Activated CD8-positive, alpha-beta memory T cell treated with anti-CD3 and anti-CD28 coated beads for 48 hours (primary cell): ENCODE data around the gene DNMT3A.

Experiments used
- DNase-seq, 3 experiments: peaks; one replicate each; pipeline ENCODE4 v3.0.0-alpha.2; 2020; ENCODE audit warnings: low read depth in 2 of 3, low spot score in 2 of 3

DNMT3A gene

GRCh38 chr2:25341753-25342371 lies at the start of gene DNMT3A:
Gene DNMT3A, minus strand, starts transcription at chr2:25341925. Its CDS starts 27,941 bp downstream, at chr2:25313984.
- DNase-seq = peak in 1 of 3 experiments; percentile 29

DNA sequence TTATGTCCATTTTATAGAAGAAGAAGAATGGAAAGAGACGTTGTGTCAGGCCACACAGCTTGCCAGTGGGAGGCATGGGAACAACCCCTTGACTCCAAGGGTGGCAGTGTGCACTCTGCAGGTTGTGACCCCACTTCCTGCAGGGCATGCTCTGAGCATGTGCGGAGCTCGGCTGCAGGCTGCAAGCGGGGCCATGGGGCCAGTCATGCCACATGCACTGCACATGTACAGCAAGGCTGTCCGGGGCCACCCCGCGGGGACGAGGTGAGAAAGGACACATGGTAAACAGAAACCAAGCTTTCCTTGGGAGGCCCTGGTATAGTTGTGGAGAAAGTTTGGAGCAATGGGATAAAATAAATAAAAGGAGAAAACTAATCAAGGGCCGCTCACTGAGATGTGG lies 47.4 kb upstream of the DNMT3A start:
- no peak for DNase-seq

- no peak for DNase-seq
Measured at GRCh38 chr2:25388491-25388890, 46.8 kb upstream of the DNMT3A start.

- DNase-seq = no peak
Measured at GRCh38 chr2:25387876-25388449, 46.2 kb upstream of the DNMT3A start.

DNA sequence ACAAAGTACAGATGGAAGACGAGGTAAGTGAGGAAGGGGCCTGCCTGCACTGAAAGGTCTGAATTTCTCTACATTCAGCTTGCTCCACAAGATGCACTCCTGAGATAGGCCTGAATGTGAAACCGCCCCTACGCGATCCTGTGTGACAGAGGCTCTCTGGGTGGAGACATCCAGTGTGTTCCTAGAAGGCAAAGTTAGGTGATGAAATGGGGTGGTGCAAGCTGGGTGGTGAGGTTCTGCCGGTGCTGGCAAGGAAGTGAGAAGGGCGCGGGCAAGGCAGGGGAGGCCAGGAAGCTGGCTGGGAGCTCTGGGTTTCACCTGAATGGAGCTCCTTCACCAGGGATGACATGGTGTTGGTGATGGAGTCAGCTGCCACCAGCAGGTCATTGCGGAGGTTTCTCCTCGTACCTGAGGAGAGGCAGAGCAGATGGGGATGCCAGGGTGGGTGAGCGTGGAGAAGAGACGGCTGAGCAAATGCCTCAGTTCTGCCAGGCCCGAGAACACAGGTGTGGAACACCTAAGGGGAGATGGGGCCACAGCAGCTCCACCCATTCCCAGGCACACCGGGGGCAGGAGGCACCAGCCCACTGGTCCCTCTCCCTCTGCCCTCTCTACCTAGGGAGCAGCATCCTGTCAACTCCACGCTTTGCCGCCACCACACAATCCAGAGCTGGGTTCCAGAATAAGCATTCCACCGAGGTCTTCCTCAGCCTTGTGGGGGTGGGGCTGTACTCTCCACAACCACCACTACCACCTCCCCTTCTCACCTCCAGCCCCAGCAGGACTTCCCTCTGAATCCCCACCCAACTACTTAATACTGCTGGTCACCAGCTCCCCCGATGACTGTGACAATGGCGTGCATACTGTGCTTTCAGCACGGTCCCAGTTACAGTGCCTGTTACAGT lies 45.5 kb upstream of the DNMT3A start:
- DNase-seq = no peak

GRCh38 chr2:25385910-25386309 lies 44.2 kb upstream of the DNMT3A start:
- DNase-seq = no peak

DNA sequence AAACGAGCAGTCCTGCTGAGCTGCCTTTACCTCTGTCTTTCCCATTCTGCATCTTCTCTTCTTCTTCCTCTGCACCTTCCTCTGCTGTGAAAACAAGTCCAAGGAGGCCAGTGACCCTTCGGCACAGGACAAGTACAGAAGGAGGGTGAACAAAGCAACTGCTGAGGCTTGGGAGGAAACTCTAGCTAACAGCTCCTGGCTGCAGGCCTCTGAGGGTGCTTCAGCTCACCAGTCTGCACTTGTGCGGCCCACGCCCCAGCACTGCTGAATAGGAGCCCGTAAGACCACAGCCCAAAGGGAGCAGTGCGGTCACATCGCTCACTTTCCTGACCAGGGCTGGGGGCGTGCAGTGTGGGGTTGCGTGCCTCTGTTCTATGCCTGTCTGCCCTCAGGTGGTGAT lies 42.1 kb upstream of the DNMT3A start:
- no peak for DNase-seq

- DNase-seq = no peak
Measured at GRCh38 chr2:25381502-25381901, 39.8 kb upstream of the DNMT3A start.

DNA sequence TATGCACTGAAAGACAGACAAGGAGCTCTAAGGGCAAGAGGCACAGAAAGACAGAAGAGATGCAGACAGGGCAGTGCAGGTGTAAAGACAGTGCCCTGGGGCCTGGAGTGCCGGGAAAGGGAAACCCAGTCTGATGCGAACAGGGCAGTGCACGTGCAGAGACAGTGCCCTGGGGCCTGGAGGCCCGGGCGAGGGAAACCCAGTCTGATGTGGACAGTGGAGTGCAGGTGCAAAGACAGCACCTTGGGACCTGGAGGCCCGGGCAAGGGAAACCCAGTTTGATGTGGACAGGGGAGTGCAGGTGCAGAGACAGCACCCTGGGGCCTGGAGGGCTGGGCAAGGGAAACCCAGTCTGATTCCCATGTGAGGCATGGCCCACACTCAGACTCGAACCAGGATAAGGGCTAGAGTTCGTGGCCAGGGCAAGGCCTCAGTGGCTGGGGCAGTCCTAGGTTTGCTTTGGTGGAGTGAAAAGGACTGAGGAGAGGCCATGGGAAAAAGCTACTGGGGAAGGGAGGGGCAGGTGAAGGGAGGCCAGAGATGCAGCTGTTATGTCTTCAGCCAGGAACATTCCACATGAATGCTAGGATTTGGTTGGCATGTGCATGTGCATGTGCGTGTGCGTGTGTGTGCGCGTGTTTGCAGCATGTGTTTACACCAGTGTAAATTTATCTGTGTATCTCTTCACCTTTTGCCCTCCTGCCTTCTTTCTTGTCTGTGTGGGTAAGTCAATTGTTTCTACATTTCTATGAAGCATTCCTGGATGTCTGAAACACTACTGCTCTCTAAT lies 39.1 kb upstream of the DNMT3A start:
- DNase-seq = no peak

DNA sequence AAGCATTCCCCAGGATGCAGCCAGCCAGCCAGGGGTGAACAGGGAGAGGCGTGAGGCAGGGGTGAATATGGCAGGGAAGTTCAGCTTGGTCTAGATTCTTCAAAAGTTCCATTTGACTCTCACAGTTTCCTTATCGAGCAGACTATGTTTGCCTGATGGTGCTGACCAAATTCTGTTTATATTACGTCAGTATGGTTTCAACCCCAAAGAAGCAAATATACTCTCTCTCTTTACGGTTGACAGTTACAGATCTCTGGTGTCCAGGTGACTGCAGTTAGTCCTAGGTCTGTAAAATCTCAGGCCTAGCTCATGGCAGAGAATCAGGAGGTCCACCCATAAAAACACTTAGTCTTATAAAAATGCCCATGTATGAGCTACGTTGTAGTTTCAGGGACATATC lies 38.3 kb upstream of the DNMT3A start:
- DNase-seq = no peak

GRCh38 chr2:25379535-25379934 lies 37.8 kb upstream of the DNMT3A start:
- DNase-seq = no peak

DNA sequence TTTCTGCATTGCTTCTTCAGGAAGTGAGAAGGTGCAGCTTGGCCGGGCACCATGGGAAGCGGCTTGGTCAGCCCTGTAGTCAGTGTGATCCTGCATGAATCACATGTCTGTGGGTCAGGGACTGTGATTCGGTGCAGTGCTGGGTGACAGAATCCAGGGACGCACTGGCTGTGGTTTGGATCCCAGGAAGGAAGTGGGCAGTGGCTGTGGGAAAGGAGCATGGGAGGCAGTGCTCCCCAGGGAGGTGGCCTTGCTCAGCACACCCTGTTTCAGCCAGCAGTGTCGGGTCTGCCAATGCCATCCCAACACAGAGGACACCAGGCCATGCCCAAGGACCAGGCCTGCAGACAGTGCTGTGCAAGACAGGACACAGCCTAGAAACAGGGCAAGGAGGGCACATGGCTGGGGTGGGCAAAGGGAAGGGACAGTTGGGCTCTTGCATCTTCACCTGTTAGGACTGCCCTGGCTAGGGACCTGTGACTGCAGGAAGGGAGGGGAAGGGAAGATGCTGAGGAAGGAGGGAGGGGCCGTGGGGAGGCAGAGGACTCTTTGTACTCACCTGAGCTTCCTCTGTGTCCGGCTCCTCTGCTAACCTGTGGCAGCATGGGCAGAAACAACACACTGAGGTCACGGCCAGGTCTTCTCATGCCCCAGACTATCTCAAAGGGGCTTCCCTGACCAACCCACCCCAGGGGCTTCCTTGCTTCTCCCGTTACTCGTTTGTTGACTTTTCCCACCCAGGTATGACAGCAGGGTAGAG lies 37.2 kb upstream of the DNMT3A start:
- DNase-seq = no peak

DNA sequence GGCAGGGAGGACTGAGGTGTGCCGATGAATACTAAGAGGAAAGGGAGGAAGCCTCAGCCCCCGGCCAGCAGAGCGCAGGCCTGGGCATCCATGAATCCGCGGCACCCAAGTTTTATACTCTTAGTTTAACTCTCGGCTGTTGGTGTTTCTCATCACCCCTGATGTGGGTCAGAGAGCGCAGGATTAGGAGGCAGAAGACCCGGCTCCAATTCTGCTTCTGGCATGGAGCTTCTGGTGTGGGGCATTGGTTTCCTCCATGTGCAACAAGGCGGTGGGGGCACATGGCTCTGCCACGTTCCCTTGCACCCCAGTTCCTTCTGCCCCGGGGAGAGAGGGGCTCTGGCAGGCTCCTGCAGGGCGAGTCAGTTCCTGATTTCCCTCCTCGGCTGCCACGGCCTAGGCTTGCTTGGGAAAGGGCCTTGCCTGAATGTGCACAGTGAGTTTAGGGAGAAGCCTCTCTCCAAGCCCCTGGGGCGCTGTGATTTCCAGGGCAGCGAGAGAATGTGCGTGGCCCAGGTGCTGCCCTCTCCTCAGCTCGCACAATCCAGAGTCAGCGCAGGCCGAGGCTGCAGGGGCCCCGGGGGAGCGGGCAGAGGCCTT lies 36.2 kb upstream of the DNMT3A start:
- DNase-seq = no peak

GRCh38 chr2:25376750-25377621 lies 35.3 kb upstream of the DNMT3A start:
- peak; percentile 82 to 96 (median 90) for DNase-seq

DNA sequence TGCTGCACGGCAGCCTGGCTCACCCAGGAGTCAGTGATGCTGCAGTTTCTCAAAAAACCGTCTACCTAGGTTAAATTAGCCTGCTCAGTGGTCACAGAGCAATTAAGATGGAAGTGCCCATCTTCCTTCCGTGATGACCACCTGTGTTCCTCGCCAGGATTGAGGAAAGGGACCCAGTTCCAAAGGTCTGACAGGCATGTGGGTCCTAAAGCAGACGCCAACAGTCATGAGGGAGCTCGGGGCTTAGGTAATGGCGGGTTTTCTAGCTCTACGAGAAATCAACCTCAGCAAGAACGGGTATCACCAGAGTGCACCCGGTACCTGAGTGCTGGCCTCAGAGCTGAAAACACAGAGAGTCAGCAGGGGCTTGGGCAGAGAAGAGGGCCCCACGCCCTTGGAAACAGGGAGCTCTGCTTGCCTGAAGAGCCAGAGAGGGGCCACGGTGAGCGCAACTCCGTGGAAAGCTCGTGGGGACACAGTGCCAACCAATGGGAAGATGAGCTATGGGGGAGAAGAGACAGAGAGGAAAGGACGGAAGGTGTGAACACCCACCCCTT lies 34.3 kb upstream of the DNMT3A start:
- no peak for DNase-seq

DNA sequence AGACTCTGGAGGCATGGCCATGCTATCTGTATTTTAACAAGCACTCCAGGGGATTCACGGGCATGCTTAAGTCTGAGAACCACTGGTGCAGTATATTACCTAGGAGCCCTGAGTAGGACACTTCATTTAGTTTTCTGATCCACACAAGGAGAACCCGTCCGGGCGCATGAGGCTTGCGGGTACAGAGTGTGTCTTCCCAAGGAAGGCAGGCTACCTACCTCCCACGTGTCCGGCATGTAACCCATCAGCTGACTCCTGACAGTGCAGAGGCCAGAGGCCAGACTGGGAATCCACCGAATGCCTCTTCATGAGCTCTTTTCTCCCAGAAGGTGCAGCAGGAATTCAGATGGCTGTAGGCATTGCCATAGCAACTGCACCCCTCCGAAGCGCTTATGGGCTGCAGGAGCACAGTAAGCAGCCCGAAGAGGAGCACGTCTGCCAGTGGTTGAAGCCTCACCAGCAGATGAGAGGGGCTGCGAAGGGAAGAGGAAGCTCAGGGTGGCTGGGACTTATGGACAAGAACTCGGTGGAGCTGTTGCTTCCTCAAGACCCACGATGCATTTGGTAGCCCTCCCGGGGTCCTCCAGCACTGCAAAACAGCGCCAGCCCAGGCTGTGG lies 33.8 kb upstream of the DNMT3A start:
- no peak for DNase-seq

- no peak for DNase-seq
Measured at GRCh38 chr2:25374827-25375226, 33.1 kb upstream of the DNMT3A start.

DNA sequence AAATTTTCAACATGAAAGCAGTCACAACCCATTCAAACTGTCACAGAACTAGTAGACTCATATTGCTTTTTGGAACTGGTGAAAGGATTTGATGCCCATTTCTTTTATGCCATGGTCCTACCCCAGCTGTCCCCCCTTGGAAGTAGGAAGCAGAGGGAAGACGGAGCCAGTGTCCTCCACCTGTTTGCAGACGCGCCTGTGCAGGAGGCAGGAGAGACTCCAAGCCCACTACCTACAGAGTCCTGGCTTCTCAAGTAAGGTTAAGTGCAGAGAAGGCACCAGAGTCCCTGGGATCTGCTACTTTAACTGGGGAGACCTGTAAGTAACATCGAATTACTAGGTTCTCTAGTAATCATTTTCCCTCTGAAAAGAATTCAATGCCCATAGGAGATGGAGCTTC lies 32.7 kb upstream of the DNMT3A start:
- no peak for DNase-seq
